Nephron progenitor cell (in vitro differentiated cells): ENCODE results near the gene RIN1.
"Not testable (repeated sequence)": the region's sequence is repeated elsewhere in the genome, so short reads cannot be mapped to it uniquely, and the experiment has no call there.

Experiments
- DNase-seq: peaks from one replicate; pipeline ENCODE4 v3.0.0; 2021
- H3K27ac Mint-ChIP-seq: 2 replicates; pipeline ENCODE4 v1.8.0; 2021; ENCODE audit warnings: mild to moderate bottlenecking, moderate library complexity, mixed read lengths
- H3K27me3 Mint-ChIP-seq: 2 replicates; pipeline ENCODE4 v1.8.0; 2021; ENCODE audit warnings: mild to moderate bottlenecking, low read depth, mixed read lengths; ENCODE audit not compliant: poor library complexity
- H3K36me3 Mint-ChIP-seq: 2 replicates; pipeline ENCODE4 v1.8.0; 2021; ENCODE audit warnings: low read depth, mixed read lengths
- H3K4me1 Mint-ChIP-seq: 2 replicates; pipeline ENCODE4 v1.8.0; 2021; ENCODE audit warnings: mixed read lengths
- H3K4me3 Mint-ChIP-seq: 2 replicates; pipeline ENCODE4 v1.8.0; 2021; ENCODE audit warnings: mild to moderate bottlenecking, moderate library complexity, mixed read lengths
- H3K9me3 Mint-ChIP-seq: 2 replicates; pipeline ENCODE4 v1.8.0; 2021; ENCODE audit warnings: mild to moderate bottlenecking, moderate library complexity, mixed read lengths
- CTCF ChIP-seq: fragments of 200-600 bp; sonication (generic); IDR thresholded peaks from 2 replicates; pipeline ENCODE4 v1.5.0; 2021; ENCODE audit warnings: antibody characterized with exemption

The RIN1 gene

GRCh38 chr11:66336234-66337102, at the start of gene RIN1:
TSS of gene RIN1 (minus strand) at chr11:66336434. CDS start at chr11:66336402, 32 bp downstream.
- DNase-seq = peak; percentile 62
- peak; percentile 30 for TF ChIP-seq CTCF
- Mint-ChIP-seq H3K27ac (peak within 1 kb of the TSS; percentile 87), H3K36me3 (peaks cover 3% of the 10 kb centered on the region), H3K27me3 (no peaks in the 10 kb centered on the region), H3K4me1 (peaks cover 26% of the 10 kb centered on the region), H3K4me3 (peak within 1 kb of the TSS; percentile 90), H3K9me3 (no peaks in the 10 kb centered on the region)

GRCh38 chr11:66384316-66384715, 48.1 kb upstream of the RIN1 start:
- H3K27me3 Mint-ChIP-seq, H3K9me3 Mint-ChIP-seq, H3K27ac Mint-ChIP-seq, H3K4me3 Mint-ChIP-seq, H3K36me3 Mint-ChIP-seq, DNase-seq: not testable (repeated sequence)
- H3K4me1 Mint-ChIP-seq = peaks cover 20% of the 10 kb centered on the region

- H3K4me3 Mint-ChIP-seq, H3K36me3 Mint-ChIP-seq, H3K9me3 Mint-ChIP-seq, H3K27ac Mint-ChIP-seq, DNase-seq, H3K27me3 Mint-ChIP-seq: not testable (repeated sequence)
- peaks cover 11% of the 10 kb centered on the region for H3K4me1 Mint-ChIP-seq
Observed at GRCh38 chr11:66380264-66380663, 44.0 kb upstream of the RIN1 start.

- peak overlapping the region; percentile 45 for H3K4me3 Mint-ChIP-seq
- peak overlapping the region; percentile 39 for H3K27ac Mint-ChIP-seq
Observed at GRCh38 chr11:66373690-66374287, 37.6 kb upstream of the RIN1 start.

GRCh38 chr11:66373265-66373664, 37.0 kb upstream of the RIN1 start:
- H3K4me1 Mint-ChIP-seq = peaks cover 41% of the 10 kb centered on the region
- no peak for DNase-seq
- H3K36me3 Mint-ChIP-seq = peaks cover 12% of the 10 kb centered on the region
- H3K9me3 Mint-ChIP-seq = no peaks in the 10 kb centered on the region
- no peak for TF ChIP-seq CTCF
- peak overlapping the region; percentile 87 for H3K4me3 Mint-ChIP-seq
- H3K27ac Mint-ChIP-seq = peak overlapping the region; percentile 33
- H3K27me3 Mint-ChIP-seq = peaks cover 13% of the 10 kb centered on the region

More at GRCh38 chr11:66373690-66374287, 37.6 kb upstream of the RIN1 start:
- not testable (repeated sequence) for H3K9me3 Mint-ChIP-seq, DNase-seq, H3K36me3 Mint-ChIP-seq
- peaks cover 36% of the 10 kb centered on the region for H3K4me1 Mint-ChIP-seq
- peaks cover 13% of the 10 kb centered on the region for H3K27me3 Mint-ChIP-seq

GRCh38 chr11:66371627-66372415, 35.6 kb upstream of the RIN1 start, which contains the start of gene SLC29A2:
TSS of gene SLC29A2 (minus strand) at chr11:66371760. CDS start at chr11:66371591, 169 bp downstream.
- TF ChIP-seq CTCF = no peak
- Mint-ChIP-seq H3K9me3 (no peaks in the 10 kb centered on the region), H3K4me1 (peaks cover 46% of the 10 kb centered on the region), H3K4me3 (peak within 1 kb of the TSS; percentile 92), H3K27me3 (peaks cover 8% of the 10 kb centered on the region), H3K36me3 (peaks cover 19% of the 10 kb centered on the region), H3K27ac (peak within 1 kb of the TSS; percentile 94)
- DNase-seq = peak; percentile 90
